ENCODE measurements around the gene PDE4D. TPM values are rescaled to one million over a fixed set of nuclear protein-coding genes. Genes with fewer than 3 reads are reported as not detected.

PDE4D gene
- total RNA-seq, 2 experiments from 2014 or later: 0.50 to 0.51 TPM

- Histone ChIP-seq H3K9me2 (ENCODE audit: insufficient read depth, low read length) (no peaks in the 10 kb centered on the region), H3K4me1 (ENCODE audit: insufficient read depth, low read length, poor library complexity, severe bottlenecking) (no peaks in the 10 kb centered on the region), H2AFZ (ENCODE audit: low read length) (no peak overlapping the region), H3K79me2 (ENCODE audit: insufficient read depth, low read depth, low read length) (no peaks in the 10 kb centered on the region), H3K36me3 (ENCODE audit: insufficient read depth, low read length) (no peaks in the 10 kb centered on the region), H3K4me2 (ENCODE audit: low read length) (no peak overlapping the region), H4K20me1 (ENCODE audit: insufficient read depth, low read length) (no peaks in the 10 kb centered on the region), H3K4me3 (ENCODE audit: low read depth, low read length, poor library complexity, severe bottlenecking) (no peak overlapping the region), H3K9me3 (ENCODE audit: low read length) (no peaks in the 10 kb centered on the region), H3K27ac (ENCODE audit: low read depth, low read length, poor library complexity, severe bottlenecking) (no peak overlapping the region)
- intact Hi-C loops (cut with micrococcal nuclease; ENCODE audit: unreplicated experiment): no loop called here
- BruUV-seq (replicated peaks): no TSS peak
- POLR2A ChIA-PET: no interaction called here
- no peak for TF ChIP-seq EZH2phosphoT487 (IDR thresholded peaks at IDR 0.05; ENCODE audit: borderline replicate concordance, low read depth, low read length)
- TF ChIP-seq, protein P1, sequence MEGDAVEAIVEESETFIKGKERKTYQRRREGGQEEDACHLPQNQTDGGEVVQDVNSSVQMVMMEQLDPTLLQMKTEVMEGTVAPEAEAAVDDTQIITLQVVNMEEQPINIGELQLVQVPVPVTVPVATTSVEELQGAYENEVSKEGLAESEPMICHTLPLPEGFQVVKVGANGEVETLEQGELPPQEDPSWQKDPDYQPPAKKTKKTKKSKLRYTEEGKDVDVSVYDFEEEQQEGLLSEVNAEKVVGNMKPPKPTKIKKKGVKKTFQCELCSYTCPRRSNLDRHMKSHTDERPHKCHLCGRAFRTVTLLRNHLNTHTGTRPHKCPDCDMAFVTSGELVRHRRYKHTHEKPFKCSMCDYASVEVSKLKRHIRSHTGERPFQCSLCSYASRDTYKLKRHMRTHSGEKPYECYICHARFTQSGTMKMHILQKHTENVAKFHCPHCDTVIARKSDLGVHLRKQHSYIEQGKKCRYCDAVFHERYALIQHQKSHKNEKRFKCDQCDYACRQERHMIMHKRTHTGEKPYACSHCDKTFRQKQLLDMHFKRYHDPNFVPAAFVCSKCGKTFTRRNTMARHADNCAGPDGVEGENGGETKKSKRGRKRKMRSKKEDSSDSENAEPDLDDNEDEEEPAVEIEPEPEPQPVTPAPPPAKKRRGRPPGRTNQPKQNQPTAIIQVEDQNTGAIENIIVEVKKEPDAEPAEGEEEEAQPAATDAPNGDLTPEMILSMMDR (conservative IDR thresholded peaks at IDR 0.05; ENCODE audit: low read length): no peak
- CTCF ChIA-PET (ENCODE audit: unreplicated experiment): no interaction called here
- no peak for DNase-seq (ENCODE audit: low spot score)
These were observed 922.8 kb downstream of the PDE4D start for GRCh38 chr5:58970766-58971165.

DNA sequence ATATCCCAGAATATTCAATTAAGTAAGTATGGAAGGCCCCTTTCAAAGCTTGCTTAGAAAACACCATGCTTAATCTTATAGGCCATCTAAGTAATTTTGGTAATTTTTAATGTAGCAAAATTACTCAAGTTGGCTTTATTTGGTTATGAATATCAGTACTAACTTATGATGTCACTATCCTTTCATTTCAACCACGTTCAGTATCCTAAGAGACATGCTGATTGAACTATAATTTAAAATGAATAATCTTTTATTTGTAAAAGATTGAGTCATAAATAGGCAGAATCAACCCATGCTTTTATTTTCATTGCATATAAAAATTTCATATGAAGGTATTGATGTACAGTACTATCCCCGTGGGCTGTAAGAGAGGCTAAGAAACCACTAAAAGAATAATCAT, 923.7 kb downstream of the PDE4D start:
- ChIA-PET CTCF (ENCODE audit: unreplicated experiment) (no interaction called here), POLR2A (no interaction called here)
- Histone ChIP-seq H3K4me3 (ENCODE audit: low read depth, low read length, poor library complexity, severe bottlenecking) (no peak overlapping the region), H3K27ac (ENCODE audit: low read depth, low read length, poor library complexity, severe bottlenecking) (no peak overlapping the region), H3K36me3 (ENCODE audit: insufficient read depth, low read length) (no peaks in the 10 kb centered on the region), H4K20me1 (ENCODE audit: insufficient read depth, low read length) (no peaks in the 10 kb centered on the region), H3K9me3 (ENCODE audit: low read length) (no peaks in the 10 kb centered on the region), H3K9me2 (ENCODE audit: insufficient read depth, low read length) (no peaks in the 10 kb centered on the region), H3K4me1 (ENCODE audit: insufficient read depth, low read length, poor library complexity, severe bottlenecking) (no peaks in the 10 kb centered on the region), H2AFZ (ENCODE audit: low read length) (no peak overlapping the region), H3K79me2 (ENCODE audit: insufficient read depth, low read depth, low read length) (no peaks in the 10 kb centered on the region), H3K4me2 (ENCODE audit: low read length) (no peak overlapping the region)
- TF ChIP-seq, protein P1 (conservative IDR thresholded peaks at IDR 0.05; ENCODE audit: low read length): no peak
- no peak for TF ChIP-seq EZH2phosphoT487 (IDR thresholded peaks at IDR 0.05; ENCODE audit: borderline replicate concordance, low read depth, low read length)
- no TSS peak for BruUV-seq (replicated peaks)
- intact Hi-C loops (cut with micrococcal nuclease; ENCODE audit: unreplicated experiment): no loop called here
- no peak for DNase-seq (ENCODE audit: low spot score)

DNA sequence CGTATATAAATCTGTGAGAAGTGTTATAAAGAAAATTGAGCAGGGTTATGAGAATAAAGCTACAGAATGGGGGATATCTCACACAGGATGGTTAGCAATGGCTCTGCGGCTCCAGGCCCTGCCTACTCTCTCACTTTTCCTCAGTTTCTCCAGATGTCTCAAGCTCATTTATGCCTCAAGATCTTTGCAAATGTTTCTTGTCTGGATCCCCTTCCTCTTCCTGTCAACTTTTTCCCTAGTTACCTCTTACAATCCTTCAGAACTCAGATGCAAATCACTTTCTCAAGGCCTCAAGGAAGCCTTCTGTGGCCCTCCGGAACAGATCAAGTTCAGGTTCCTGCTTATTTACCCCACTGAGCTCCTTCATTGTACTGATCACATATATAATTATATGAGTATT, 924.3 kb downstream of the PDE4D start:
- H3K79me2 ChIP-seq (ENCODE audit: insufficient read depth, low read depth, low read length): no peaks in the 10 kb centered on the region
- no peaks in the 10 kb centered on the region for H3K9me3 ChIP-seq (ENCODE audit: low read length)
- no peaks in the 10 kb centered on the region for H4K20me1 ChIP-seq (ENCODE audit: insufficient read depth, low read length)
- no peaks in the 10 kb centered on the region for H3K36me3 ChIP-seq (ENCODE audit: insufficient read depth, low read length)
- BruUV-seq (replicated peaks): no TSS peak
- H3K4me2 ChIP-seq (ENCODE audit: low read length): no peak overlapping the region
- ChIA-PET POLR2A (interaction anchor here (0.6 kb wide), 1 partner anchor 211 kb away, joined by 5 read pairs; no protein-coding TSS in a partner anchor), CTCF (ENCODE audit: unreplicated experiment) (no interaction called here)
- no peak overlapping the region for H2AFZ ChIP-seq (ENCODE audit: low read length)
- intact Hi-C loops (cut with micrococcal nuclease; ENCODE audit: unreplicated experiment): no loop called here
- no peaks in the 10 kb centered on the region for H3K4me1 ChIP-seq (ENCODE audit: insufficient read depth, low read length, poor library complexity, severe bottlenecking)
- no peak for DNase-seq (ENCODE audit: low spot score)
- H3K4me3 ChIP-seq (ENCODE audit: low read depth, low read length, poor library complexity, severe bottlenecking): no peak overlapping the region
- no peaks in the 10 kb centered on the region for H3K9me2 ChIP-seq (ENCODE audit: insufficient read depth, low read length)
- no peak overlapping the region for H3K27ac ChIP-seq (ENCODE audit: low read depth, low read length, poor library complexity, severe bottlenecking)
- TF ChIP-seq, protein P1 (conservative IDR thresholded peaks at IDR 0.05; ENCODE audit: low read length): no peak
- TF ChIP-seq EZH2phosphoT487 (IDR thresholded peaks at IDR 0.05; ENCODE audit: borderline replicate concordance, low read depth, low read length): no peak
